ENCODE data around the gene PDE8B.
A peak's percentile ranks its signal among the peaks of the same experiment; 100 is the strongest.

PDE8B gene, protein sequence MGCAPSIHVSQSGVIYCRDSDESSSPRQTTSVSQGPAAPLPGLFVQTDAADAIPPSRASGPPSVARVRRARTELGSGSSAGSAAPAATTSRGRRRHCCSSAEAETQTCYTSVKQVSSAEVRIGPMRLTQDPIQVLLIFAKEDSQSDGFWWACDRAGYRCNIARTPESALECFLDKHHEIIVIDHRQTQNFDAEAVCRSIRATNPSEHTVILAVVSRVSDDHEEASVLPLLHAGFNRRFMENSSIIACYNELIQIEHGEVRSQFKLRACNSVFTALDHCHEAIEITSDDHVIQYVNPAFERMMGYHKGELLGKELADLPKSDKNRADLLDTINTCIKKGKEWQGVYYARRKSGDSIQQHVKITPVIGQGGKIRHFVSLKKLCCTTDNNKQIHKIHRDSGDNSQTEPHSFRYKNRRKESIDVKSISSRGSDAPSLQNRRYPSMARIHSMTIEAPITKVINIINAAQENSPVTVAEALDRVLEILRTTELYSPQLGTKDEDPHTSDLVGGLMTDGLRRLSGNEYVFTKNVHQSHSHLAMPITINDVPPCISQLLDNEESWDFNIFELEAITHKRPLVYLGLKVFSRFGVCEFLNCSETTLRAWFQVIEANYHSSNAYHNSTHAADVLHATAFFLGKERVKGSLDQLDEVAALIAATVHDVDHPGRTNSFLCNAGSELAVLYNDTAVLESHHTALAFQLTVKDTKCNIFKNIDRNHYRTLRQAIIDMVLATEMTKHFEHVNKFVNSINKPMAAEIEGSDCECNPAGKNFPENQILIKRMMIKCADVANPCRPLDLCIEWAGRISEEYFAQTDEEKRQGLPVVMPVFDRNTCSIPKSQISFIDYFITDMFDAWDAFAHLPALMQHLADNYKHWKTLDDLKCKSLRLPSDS

DNA sequence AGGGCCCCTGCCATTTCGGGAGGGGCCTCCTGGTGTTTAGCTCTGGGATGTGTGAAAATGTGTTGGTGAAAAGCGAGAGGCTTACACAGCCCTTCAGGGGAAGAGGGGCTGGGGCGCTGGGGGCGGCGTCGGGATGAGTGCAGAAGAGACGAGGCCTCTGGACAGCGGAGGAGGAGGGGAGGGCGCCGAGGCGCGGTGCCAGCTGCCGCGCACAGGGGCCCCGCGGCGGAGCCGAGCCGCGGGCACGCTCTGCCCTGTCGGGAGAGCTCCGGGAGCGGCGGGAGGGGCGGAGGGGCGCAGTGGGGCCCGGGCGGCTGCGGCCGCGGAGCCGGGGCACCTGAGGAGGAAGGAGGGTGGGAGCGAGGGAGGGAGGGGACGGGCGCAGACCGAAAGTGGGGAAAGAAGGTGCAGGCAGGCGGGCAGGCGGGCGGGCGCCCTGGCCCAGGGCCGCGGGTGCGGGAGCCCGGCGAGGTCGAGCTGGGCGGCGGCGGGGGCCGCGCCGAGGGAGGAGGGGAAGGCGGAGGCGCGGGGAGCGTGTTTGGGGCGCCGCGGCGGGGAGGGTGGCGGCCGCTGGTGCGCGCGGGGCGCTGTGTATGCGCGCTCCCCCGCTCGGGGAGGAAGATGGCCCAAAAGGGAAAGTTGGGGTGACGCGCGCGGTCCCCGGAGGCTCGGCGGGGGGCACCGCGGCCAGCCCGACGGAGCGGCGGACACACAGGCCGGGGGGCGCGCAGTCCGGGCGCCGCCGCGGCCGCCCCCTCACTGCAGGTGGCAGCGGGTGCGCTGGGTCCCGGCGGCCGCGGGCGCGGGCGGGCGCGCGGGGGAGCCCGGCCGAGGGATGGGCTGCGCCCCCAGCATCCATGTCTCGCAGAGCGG is at the start of gene PDE8B:
TSS of gene PDE8B (plus strand) at position 590 of the 873 bp plus-strand sequence. CDS start at position 836, 246 bp downstream.
- Histone ChIP-seq H3K36me3 (replicated peaks) (no peaks in the 10 kb centered on the region), H3K27me3 (replicated peaks) (peaks cover 10% of the 10 kb centered on the region), H3K27ac (no peak within 1 kb of the TSS), H3K4me3 (ENCODE audit: low read depth, low read length) (peak within 1 kb of the TSS; percentile 44)
- TF ChIP-seq, protein P1, sequence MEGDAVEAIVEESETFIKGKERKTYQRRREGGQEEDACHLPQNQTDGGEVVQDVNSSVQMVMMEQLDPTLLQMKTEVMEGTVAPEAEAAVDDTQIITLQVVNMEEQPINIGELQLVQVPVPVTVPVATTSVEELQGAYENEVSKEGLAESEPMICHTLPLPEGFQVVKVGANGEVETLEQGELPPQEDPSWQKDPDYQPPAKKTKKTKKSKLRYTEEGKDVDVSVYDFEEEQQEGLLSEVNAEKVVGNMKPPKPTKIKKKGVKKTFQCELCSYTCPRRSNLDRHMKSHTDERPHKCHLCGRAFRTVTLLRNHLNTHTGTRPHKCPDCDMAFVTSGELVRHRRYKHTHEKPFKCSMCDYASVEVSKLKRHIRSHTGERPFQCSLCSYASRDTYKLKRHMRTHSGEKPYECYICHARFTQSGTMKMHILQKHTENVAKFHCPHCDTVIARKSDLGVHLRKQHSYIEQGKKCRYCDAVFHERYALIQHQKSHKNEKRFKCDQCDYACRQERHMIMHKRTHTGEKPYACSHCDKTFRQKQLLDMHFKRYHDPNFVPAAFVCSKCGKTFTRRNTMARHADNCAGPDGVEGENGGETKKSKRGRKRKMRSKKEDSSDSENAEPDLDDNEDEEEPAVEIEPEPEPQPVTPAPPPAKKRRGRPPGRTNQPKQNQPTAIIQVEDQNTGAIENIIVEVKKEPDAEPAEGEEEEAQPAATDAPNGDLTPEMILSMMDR (IDR thresholded peaks at IDR 0.05; ENCODE audit: low read depth, low read length, missing control alignments), result no peak
- DNase-seq, result no peak
- in situ Hi-C loops (cut with HindIII; ENCODE audit: low pct_ligation_motif_present, low sequenced_read_pairs), result no loop called here

DNA sequence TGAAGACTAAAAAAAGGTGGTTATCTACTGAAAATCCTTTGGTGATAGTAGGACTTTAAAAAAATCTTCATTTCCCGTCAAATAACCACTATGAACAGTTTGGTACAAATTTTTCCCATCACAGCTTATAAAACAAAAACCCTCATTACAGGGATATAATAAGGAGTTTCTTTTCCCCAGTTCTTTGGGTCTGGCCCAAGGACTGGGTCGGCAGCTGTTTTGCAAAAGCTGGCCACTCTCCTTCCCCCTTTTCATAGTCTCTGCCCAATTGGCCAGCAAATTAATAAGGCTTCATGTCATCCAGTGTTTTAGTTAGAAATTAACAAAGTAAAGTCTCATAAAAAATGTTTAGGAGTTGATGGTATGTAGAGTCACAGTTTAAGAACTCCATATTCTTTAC is 47.0 kb upstream of the PDE8B start:
- no peaks in the 10 kb centered on the region for H3K36me3 ChIP-seq (replicated peaks)
- no peak overlapping the region for H3K27ac ChIP-seq
- DNase-seq, result no peak
- no peaks in the 10 kb centered on the region for H3K27me3 ChIP-seq (replicated peaks)
- in situ Hi-C loops (cut with HindIII; ENCODE audit: low pct_ligation_motif_present, low sequenced_read_pairs), result no loop called here
- TF ChIP-seq, protein P1 (IDR thresholded peaks at IDR 0.05; ENCODE audit: low read depth, low read length, missing control alignments), result no peak
- H3K4me3 ChIP-seq (ENCODE audit: low read depth, low read length), result no peak overlapping the region

DNA sequence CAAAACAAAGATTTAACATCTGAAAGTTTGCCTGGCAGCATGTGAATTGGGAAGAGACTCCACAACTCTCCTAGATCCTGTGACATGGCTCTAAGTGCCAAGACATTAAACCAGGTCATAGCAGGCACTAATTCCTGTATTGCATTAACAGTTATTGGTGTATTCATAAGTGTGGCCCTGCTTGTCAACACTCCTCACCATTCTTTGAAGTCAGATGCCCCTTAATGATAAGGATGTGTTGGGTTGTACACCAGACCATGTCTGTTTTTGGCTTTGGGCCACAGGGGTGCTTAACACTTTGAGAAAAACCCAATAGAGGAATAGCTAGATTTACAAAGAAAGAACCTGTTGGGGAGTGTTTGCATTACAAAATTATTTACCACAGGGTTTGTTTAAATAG is 43.4 kb upstream of the PDE8B start:
- no peaks in the 10 kb centered on the region for H3K36me3 ChIP-seq (replicated peaks)
- TF ChIP-seq, protein P1 (IDR thresholded peaks at IDR 0.05; ENCODE audit: low read depth, low read length, missing control alignments), result no peak
- in situ Hi-C loops (cut with HindIII; ENCODE audit: low pct_ligation_motif_present, low sequenced_read_pairs), result no loop called here
- H3K27ac ChIP-seq, result no peak overlapping the region
- H3K27me3 ChIP-seq (replicated peaks), result no peaks in the 10 kb centered on the region
- no peak overlapping the region for H3K4me3 ChIP-seq (ENCODE audit: low read depth, low read length)
- DNase-seq, result no peak

DNA sequence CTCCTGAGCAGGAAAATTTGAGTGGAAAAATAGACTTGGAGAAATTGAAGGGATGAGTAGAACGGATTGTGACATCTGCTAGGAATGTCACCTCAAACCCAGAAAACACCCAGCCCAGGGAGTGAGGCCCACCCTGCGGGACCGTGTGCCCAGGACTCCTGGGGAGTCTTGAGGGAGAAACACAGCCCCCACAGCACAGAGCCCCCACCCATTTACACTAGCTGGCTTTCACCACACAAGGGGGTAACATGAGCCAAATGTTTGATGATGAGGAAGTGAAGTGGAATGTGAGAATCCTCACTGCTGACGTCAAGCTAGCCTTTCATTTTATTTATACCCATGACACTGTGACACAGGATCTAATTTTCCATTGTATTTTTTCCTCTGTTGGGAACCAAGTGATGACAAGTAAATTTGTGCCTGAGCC is 42.8 kb upstream of the PDE8B start:
- in situ Hi-C loops (cut with HindIII; ENCODE audit: low pct_ligation_motif_present, low sequenced_read_pairs), result no loop called here

More for the DNA sequence above, 42.8 kb upstream of the PDE8B start:
- DNase-seq, result peak; percentile 91
- peak overlapping the region; percentile 74 for H3K27ac ChIP-seq
- no peaks in the 10 kb centered on the region for H3K27me3 ChIP-seq (replicated peaks)
- H3K4me3 ChIP-seq (ENCODE audit: low read depth, low read length), result no peak overlapping the region
- TF ChIP-seq, protein P1 (IDR thresholded peaks at IDR 0.05; ENCODE audit: low read depth, low read length, missing control alignments), result no peak
- H3K36me3 ChIP-seq (replicated peaks), result no peaks in the 10 kb centered on the region

All from brain microvascular endothelial cell (primary cell).